Measurements from ENCODE around the gene SIPA1. TPM values are rescaled to one million over a fixed set of nuclear protein-coding genes. Genes with fewer than 3 reads are reported as not detected.

The SIPA1 gene
- total RNA-seq, 1 experiment from 2014 or later: 86.9 TPM

- DNase-seq (ENCODE audit: low read depth, low spot score) (no peak), ATAC-seq (no peak)
- Histone ChIP-seq H3K27ac (ENCODE audit: low read length) (no peak overlapping the region), H3K4me1 (ENCODE audit: control insufficient read depth, insufficient read depth, low read length) (peaks cover 18% of the 10 kb centered on the region), H3K4me3 (ENCODE audit: low read depth in 2 of 2, low read length in 2 of 2) (no peak overlapping the region), H3K27me3 (ENCODE audit: control insufficient read depth, insufficient read depth, low read length) (no peaks in the 10 kb centered on the region), H3K9me3 (ENCODE audit: control insufficient read depth, insufficient read depth, low read depth, low read length) (no peaks in the 10 kb centered on the region), H3K36me3 (ENCODE audit: control insufficient read depth, insufficient read depth, low read length) (peaks cover 19% of the 10 kb centered on the region)
- no peak for TF ChIP-seq POLR2AphosphoS5 (IDR thresholded peaks at IDR 0.05; ENCODE audit: low read depth, low read length)
- TF ChIP-seq CTCF (IDR thresholded peaks at IDR 0.05): no peak
- no peak for TF ChIP-seq TCF7L2 (IDR thresholded peaks at IDR 0.05; ENCODE audit: low read depth, low read length)
- no peak for TF ChIP-seq SIN3A (IDR thresholded peaks at IDR 0.05; ENCODE audit: borderline replicate concordance, insufficient read depth, low read depth, low read length)
- TF ChIP-seq REST (IDR thresholded peaks at IDR 0.05; ENCODE audit: insufficient read depth in 1 of 2, low read depth in 2 of 2, low read length in 1 of 2): no peak
- ChIA-PET POLR2A (no interaction called here), CTCF (interaction anchor here (0.6 kb wide), 1 partner anchor 525 kb away, joined by 3 read pairs; no protein-coding TSS in a partner anchor)
- BruUV-seq (replicated peaks): no TSS peak
- in situ Hi-C loops (cut with HindIII; ENCODE audit: low pct_unique_long_range_greater_than_20kb, low sequenced_read_pairs): no loop called here
- intact Hi-C loops (cut with micrococcal nuclease; ENCODE audit: unreplicated experiment): no loop called here
Measured at GRCh38 chr11:65657426-65657825, 19.5 kb downstream of the SIPA1 start.

GRCh38 chr11:65658174-65659021, 20.5 kb downstream of the SIPA1 start:
- ChIA-PET POLR2A (no interaction called here), CTCF (interaction anchor here (0.5 to 0.6 kb wide), 2 partner anchors 187 to 231 kb away, joined by 3 to 4 read pairs; no protein-coding TSS in a partner anchor)
- no peak for DNase-seq (ENCODE audit: low read depth, low spot score)
- in situ Hi-C loops (cut with HindIII; ENCODE audit: low pct_unique_long_range_greater_than_20kb, low sequenced_read_pairs) (no loop called here), intact Hi-C loops (cut with micrococcal nuclease; ENCODE audit: unreplicated experiment) (no loop called here)
- ATAC-seq: no peak
- Histone ChIP-seq H3K4me1 (ENCODE audit: control insufficient read depth, insufficient read depth, low read length) (peaks cover 11% of the 10 kb centered on the region), H3K27me3 (ENCODE audit: control insufficient read depth, insufficient read depth, low read length) (no peaks in the 10 kb centered on the region), H3K4me3 (ENCODE audit: low read depth in 2 of 2, low read length in 2 of 2) (no peak overlapping the region), H3K36me3 (ENCODE audit: control insufficient read depth, insufficient read depth, low read length) (peaks cover 20% of the 10 kb centered on the region), H3K9me3 (ENCODE audit: control insufficient read depth, insufficient read depth, low read depth, low read length) (no peaks in the 10 kb centered on the region), H3K27ac (ENCODE audit: low read length) (no peak overlapping the region)
- TF ChIP-seq TCF7L2 (IDR thresholded peaks at IDR 0.05; ENCODE audit: low read depth, low read length) (no peak), POLR2AphosphoS5 (IDR thresholded peaks at IDR 0.05; ENCODE audit: low read depth, low read length) (no peak), CTCF (IDR thresholded peaks at IDR 0.05) (no peak), SIN3A (IDR thresholded peaks at IDR 0.05; ENCODE audit: borderline replicate concordance, insufficient read depth, low read depth, low read length) (no peak)
- no TSS peak for BruUV-seq (replicated peaks)

Measured in Panc1 (cell line).